Thyroid gland (tissue), 4 donors: ENCODE measurements around the gene TMED7.

Experiments
- CTCF ChIP-seq, 6 experiments: fragments of 200-600 bp in 3 of 6; fragments of 450-650 bp in 3 of 6; sonication (generic) in 3 of 6; IDR thresholded peaks; one replicate each; pipeline ENCODE4 v1.5.1; 2016 to 2019; ENCODE audit warnings: antibody characterized with exemption in 6 of 6, mild to moderate bottlenecking in 2 of 6, inconsistent platforms in 1 of 6, moderate library complexity in 1 of 6
- POLR2A ChIP-seq, 2 donors: fragments of 450-650 bp; IDR thresholded peaks; one replicate each; pipeline ENCODE4 v1.6.1; 2017; ENCODE audit warnings: antibody characterized with exemption in 2 of 2, mild to moderate bottlenecking in 2 of 2, moderate library complexity in 1 of 2

GRCh38 chr5:115589043-115589442 lies 36.8 kb downstream of the TMED7 start:
- no peak for TF ChIP-seq CTCF (IDR thresholded peaks at IDR 0.05)
- TF ChIP-seq POLR2A (IDR thresholded peaks at IDR 0.05) = no peak
